IPS-NIHi7 (cell line): ENCODE measurements around the gene WASF1.
A peak's percentile ranks its signal among the peaks of the same experiment; 100 is the strongest.
"Not testable (repeated sequence)": the region's sequence is repeated elsewhere in the genome, so short reads cannot be mapped to it uniquely, and the experiment has no call there.

Experiments
- DNase-seq: peaks from one replicate; pipeline ENCODE4 v3.0.0; 2012; ENCODE audit warnings: mixed read lengths; ENCODE audit errors: extremely low spot score

The WASF1 gene

GRCh38 chr6:110173506-110174132 lies 5.9 kb downstream of the WASF1 start:
- peak; percentile 20 for DNase-seq

- no peak for DNase-seq
Observed at GRCh38 chr6:110170081-110170480, 9.4 kb downstream of the WASF1 start.

DNA sequence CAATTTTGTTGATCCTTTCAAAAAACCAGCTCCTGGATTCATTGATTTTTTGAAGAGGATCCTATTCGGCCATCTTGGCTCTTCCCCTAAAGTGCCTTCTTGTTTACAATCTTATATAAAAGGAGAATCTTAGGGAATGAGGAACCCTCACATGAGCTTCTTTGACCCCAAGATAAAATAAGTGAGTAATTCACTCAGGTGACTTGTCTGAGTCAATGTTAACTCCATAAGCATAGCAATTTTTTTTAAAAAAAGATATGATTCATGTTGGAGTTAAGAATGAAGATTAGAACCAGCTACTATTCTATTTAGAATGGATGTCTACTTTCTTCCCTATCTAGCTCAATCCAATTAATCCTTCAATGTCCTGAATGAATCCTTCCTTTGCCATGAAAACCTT lies 21.0 kb downstream of the WASF1 start:
- no peak for DNase-seq

DNA sequence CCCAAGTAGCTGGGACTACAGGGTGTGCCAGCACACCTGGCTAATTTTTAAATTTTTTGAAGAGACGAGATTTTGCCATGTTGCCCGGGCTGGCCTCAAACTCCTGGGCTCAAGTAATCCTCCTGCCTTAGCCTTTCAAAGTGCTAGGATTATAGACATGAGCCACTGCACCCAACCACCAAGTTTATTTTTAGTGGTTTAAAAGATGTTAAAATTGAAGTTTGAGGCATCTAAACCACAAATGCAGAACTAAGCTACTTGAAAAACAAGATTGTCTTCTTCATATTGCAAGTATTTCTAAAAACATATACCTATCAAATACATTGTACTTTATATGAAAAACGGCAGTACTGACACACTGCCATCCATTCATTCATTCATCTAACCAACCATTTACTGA lies 31.6 kb downstream of the WASF1 start:
- no peak for DNase-seq

DNA sequence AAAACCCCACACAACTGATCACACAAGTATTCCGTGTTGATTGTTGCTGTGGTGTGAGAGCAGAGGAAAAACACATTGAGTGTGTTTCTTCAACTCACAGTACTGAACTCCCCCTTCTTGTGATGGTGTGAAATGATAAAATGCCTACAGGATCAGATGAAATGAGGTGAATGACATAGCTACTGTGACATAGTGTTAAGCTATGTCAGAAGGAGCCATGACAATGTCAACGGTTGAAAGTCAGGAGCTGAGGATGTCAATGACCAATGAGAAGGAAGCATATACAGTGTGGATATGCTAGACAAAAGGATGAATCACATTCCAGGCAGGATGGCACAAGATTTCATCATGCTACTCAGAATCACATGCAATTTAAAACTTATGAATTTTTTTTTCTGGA lies 38.8 kb downstream of the WASF1 start:
- DNase-seq, result no peak

DNA sequence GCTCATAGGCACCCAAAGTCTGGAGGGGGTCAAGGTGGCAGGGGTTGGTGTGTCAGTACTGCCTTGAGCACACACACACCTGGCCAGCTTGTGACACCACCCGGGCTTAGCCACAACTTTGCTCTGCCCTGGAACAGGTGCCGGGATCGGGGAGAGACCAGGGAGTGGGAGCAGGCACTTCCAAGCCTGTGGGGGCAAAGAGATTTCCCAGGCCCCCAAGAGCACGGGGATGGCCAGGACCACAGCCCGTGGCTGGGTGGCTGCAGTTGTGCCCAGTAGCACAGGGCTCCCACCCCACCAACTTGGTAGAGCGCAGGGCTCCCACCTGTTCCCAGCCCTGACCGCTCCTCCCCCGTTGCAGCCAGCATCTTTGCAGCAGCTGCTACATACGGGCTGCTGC lies 40.4 kb downstream of the WASF1 start:
- no peak for DNase-seq

- DNase-seq, result no peak
Observed at GRCh38 chr6:110137924-110138887, 41.3 kb downstream of the WASF1 start.

- DNase-seq, result no peak
Observed at GRCh38 chr6:110130362-110130761, 49.1 kb downstream of the WASF1 start.

GRCh38 chr6:110128418-110128817 lies 51.1 kb downstream of the WASF1 start:
- no peak for DNase-seq

- DNase-seq, result no peak
Observed at GRCh38 chr6:110125361-110125760, 54.1 kb downstream of the WASF1 start.

DNA sequence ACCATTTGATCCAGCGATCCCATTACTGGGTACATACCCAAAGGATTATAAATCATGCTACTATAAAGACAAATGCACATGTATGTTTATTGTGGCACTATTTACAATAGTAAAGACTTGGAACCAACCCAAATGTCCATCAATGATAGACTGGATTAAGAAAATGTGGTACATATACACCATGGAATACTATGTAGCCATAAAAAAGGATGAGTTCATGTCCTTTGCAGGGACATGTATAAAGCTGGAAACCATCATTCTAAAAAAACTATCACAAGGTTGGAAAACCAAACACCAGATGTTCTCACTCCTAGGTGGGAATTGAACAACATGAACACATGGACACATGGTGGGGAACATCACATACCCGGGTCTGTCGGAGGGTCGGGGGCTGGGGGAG lies 57.8 kb downstream of the WASF1 start:
- DNase-seq, result not testable (repeated sequence)

GRCh38 chr6:110116258-110116657 lies 63.2 kb downstream of the WASF1 start:
- no peak for DNase-seq

DNA sequence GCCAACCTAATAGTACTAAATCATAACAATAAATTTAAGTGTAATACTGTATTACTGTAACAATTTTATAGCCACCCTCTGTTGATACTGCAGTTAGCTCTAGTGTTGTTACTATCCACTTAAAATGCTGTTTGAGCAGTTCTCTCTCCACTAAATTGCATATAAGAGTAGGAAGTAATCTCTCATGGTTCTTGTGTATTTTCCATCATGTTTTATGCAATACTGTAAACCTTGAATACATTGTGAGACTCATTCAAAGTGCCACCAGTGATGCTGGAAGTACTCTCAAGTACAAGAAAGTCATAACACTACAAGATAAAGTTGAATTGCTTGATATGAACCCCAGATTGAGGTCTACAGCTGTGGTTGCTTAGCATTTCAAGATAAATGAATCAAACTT lies 65.5 kb downstream of the WASF1 start:
- DNase-seq, result no peak

DNA sequence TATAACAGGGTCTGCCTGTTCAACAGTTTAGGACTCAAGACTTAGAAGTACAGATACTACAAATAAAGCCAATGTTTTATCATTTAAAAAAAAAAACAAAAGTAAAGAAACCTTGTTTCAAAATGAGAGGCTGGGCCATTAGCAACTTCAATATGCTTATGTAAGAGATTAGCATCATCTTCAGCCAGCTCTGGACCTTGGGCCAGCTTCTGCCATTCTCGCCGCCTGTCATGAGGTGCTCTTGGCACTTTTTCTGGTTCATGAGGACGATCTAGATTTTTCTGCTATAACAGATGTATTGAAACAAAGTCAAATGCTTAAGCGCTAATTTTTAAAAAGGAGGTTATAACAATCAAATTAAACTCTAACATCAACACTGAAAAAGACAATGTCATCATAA lies 74.2 kb downstream of the WASF1 start:
- no peak for DNase-seq

DNA sequence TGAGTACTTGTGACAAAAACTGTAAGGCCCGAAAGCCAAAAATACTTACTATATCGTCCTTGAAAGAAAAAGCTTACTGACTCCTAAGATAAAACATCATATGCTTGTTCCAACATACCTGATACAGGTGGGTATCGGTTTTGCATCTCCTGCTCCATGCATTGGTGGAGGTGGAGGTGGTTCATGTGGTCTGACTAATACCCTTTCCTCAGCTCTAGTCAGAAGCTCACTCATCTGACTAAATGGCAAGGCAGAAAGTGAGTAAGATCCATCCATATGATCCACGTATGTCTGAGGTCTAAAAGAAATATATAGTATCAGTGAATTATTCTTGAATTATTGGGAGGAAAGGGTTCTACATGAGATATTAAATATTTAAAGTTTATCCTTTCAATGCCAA lies 76.2 kb downstream of the WASF1 start:
- no peak for DNase-seq

GRCh38 chr6:110102411-110102810 lies 77.1 kb downstream of the WASF1 start:
- DNase-seq, result no peak

GRCh38 chr6:110101885-110102284 lies 77.6 kb downstream of the WASF1 start:
- peak; percentile 45 for DNase-seq

DNA sequence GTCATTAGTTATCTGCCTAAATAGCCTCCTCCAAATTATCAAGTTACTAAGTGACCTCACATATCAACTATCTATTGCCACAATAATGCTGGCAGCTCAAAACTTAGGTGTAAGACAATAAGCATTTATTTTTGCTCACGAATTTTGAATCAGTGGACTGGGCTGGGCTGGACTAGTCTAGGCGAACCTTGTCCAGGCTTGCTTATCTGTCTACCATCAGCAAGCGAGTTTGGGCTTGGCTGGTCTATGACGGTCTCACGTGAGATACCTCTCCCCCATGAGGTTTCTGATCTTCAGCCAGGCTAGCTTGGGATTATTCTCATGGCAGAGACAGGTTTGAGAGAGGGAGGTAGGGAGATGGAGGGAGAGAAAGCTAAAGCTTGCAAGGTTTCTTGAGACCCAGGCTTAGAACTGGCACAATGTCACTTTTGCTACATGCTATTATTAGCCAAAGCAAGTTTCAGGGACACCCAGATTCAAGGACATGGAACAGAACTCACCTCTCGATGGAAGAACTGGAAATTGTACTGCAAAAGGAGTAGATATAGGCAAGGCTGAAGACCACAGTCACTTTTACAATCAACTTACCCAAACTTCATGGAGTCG lies 80.9 kb downstream of the WASF1 start:
- DNase-seq, result no peak

- DNase-seq, result no peak
Observed at GRCh38 chr6:110097443-110097842, 82.0 kb downstream of the WASF1 start.

GRCh38 chr6:110095935-110096334 lies 83.5 kb downstream of the WASF1 start:
- DNase-seq, result no peak

DNA sequence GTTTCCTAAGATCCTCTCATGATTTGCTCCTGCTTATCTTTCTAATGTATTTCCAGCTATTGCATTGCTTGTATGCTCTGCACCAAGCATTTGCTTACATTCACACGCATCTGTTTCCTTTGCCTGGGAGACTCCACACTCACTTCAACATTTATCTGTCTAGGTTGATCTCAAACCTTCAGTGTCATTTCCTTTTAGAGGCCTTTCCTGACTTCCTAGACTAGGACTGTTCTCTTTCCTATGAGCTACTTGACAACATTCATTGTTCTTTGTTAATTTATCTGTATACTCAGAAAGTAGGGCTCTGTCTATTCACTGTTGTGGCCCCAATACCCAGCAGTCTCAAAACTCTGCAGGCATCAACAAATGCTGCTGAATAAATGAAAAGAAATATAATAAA lies 84.4 kb downstream of the WASF1 start:
- DNase-seq, result no peak

- no peak for DNase-seq
Observed at GRCh38 chr6:110093981-110094380, 85.5 kb downstream of the WASF1 start.

- no peak for DNase-seq
Observed at GRCh38 chr6:110090876-110091275, 88.6 kb downstream of the WASF1 start.
